ENCODE data around the gene ACAP1.

GRCh38 chr17:7295230-7296180 lies 40.8 kb upstream of the ACAP1 start:
- TF ChIP-seq CTCF (IDR thresholded peaks at IDR 0.05) (no peak), EP300 (IDR thresholded peaks at IDR 0.05) (no peak)
